Measurements from ENCODE around the gene DNPH1.

DNPH1 gene

GRCh38 chr6:43181942-43182860 is 47.1 kb downstream of the DNPH1 start, which contains the start of gene CUL9:
TSS of gene CUL9 (plus strand) at chr6:43182196. CDS start at chr6:43184311, 2,115 bp downstream.
- DNase-seq (ENCODE audit: low read depth, low spot score): peak; percentile 59

- no peak for DNase-seq (ENCODE audit: low read depth, low spot score)
Measured at GRCh38 chr6:43181621-43181941, 47.7 kb downstream of the DNPH1 start.

- DNase-seq (ENCODE audit: low read depth, low spot score): no peak
Measured at GRCh38 chr6:43180985-43181384, 48.3 kb downstream of the DNPH1 start.

GRCh38 chr6:43180058-43180457 is 49.2 kb downstream of the DNPH1 start:
- DNase-seq (ENCODE audit: low read depth, low spot score): no peak

- no peak for DNase-seq (ENCODE audit: low read depth, low spot score)
Measured at GRCh38 chr6:43178951-43179830, 50.1 kb downstream of the DNPH1 start.

- DNase-seq (ENCODE audit: low read depth, low spot score): no peak
Measured at GRCh38 chr6:43178150-43178549, 51.1 kb downstream of the DNPH1 start.

- no peak for DNase-seq (ENCODE audit: low read depth, low spot score)
Measured at GRCh38 chr6:43176423-43176786, 52.9 kb downstream of the DNPH1 start.

GRCh38 chr6:43175676-43176422 is 53.4 kb downstream of the DNPH1 start:
- no peak for DNase-seq (ENCODE audit: low read depth, low spot score)
